Fibroblast of lung (primary cell): Measurements from ENCODE around the gene TRIM54. TPM values are rescaled to one million over a fixed set of nuclear protein-coding genes. Genes with fewer than 3 reads are reported as not detected.
"Not testable (repeated sequence)": the region's sequence is repeated elsewhere in the genome, so short reads cannot be mapped to it uniquely, and the experiment has no call there.

Experiments
- DNase-seq, 2 donors: peaks; one replicate each; pipeline versions ENCODE4 v3.0.0 to v3.0.0-alpha.2; 2010; ENCODE audit warnings: low read depth in 2 of 2
- H2AFZ ChIP-seq: 2 replicates; pipeline ENCODE4 v1.5.1; 2012; ENCODE audit warnings: low read length, control low read depth, inconsistent platforms
- H3K27ac ChIP-seq: 2 replicates; pipeline ENCODE4 v1.5.1; 2011; ENCODE audit warnings: low read length, control low read depth; ENCODE audit not compliant: insufficient read depth
- H3K27me3 ChIP-seq: 2 replicates; pipeline ENCODE4 v1.5.1; 2011; ENCODE audit warnings: mild to moderate bottlenecking, low read length; ENCODE audit not compliant: control insufficient read depth, insufficient read depth
- H3K36me3 ChIP-seq: 2 replicates; pipeline ENCODE4 v1.5.1; 2011; ENCODE audit warnings: low read length; ENCODE audit not compliant: control insufficient read depth, insufficient read depth
- H3K4me1 ChIP-seq: 2 replicates; pipeline ENCODE4 v1.5.1; 2011; ENCODE audit warnings: low read length; ENCODE audit not compliant: control insufficient read depth, insufficient read depth; ENCODE audit errors: extremely low read depth
- H3K4me2 ChIP-seq: 2 replicates; pipeline ENCODE4 v1.5.1; 2011; ENCODE audit warnings: low read length, control low read depth; ENCODE audit not compliant: insufficient read depth; ENCODE audit errors: extremely low read depth
- H3K4me3 ChIP-seq, 4 experiments: fragments of 200-600 bp in 1 of 4; sonication (generic) in 1 of 4; replicated peaks in 1 of 4; 2 replicates each; pipeline ENCODE4 v1.5.1; 2011 to 2016; ENCODE audit warnings: low read length in 4 of 4, low read depth in 3 of 4, mild to moderate bottlenecking in 3 of 4, control low read depth in 2 of 4, inconsistent platforms in 1 of 4, mixed read lengths in 1 of 4; ENCODE audit not compliant: insufficient read depth in 1 of 4; ENCODE audit errors: control extremely low read depth in 1 of 4
- H3K79me2 ChIP-seq: 2 replicates; pipeline ENCODE4 v1.5.1; 2012; ENCODE audit warnings: mild to moderate bottlenecking, low read length, inconsistent platforms; ENCODE audit not compliant: control insufficient read depth, insufficient read depth
- H3K9ac ChIP-seq: 2 replicates; pipeline ENCODE4 v1.5.1; 2011; ENCODE audit warnings: mild to moderate bottlenecking, low read length, control low read depth; ENCODE audit not compliant: insufficient read depth
- H3K9me3 ChIP-seq: 2 replicates; pipeline ENCODE4 v1.5.1; 2012; ENCODE audit warnings: low read depth, low read length; ENCODE audit not compliant: control insufficient read depth, insufficient read depth
- H4K20me1 ChIP-seq: 2 replicates; pipeline ENCODE4 v1.5.1; 2011; ENCODE audit warnings: low read length; ENCODE audit not compliant: control insufficient read depth, insufficient read depth; ENCODE audit errors: extremely low read depth
- CTCF ChIP-seq, 2 donors: IDR thresholded peaks in 1 of 2; conservative IDR thresholded peaks in 1 of 2; 1 replicate in 1 of 2; 2 replicates in 1 of 2; pipeline ENCODE4 v1.5.1; 2011 to 2012; ENCODE audit warnings: low read length in 2 of 2, control low read depth in 1 of 2, inconsistent platforms in 1 of 2, low read depth in 1 of 2, mild to moderate bottlenecking in 1 of 2
- EZH2 ChIP-seq: IDR thresholded peaks from 2 replicates; pipeline ENCODE4 v1.5.1; 2012; ENCODE audit warnings: low read length, control low read depth, mild to moderate bottlenecking; ENCODE audit errors: missing control alignments
- polyA plus RNA-seq, 2 donors: library from polyadenylated mRNA; depleted of rRNA in 1 of 2; stranded (reverse) in 1 of 2; unstranded in 1 of 2; fragments of >200 nt; gene quantifications; 2 replicates each; pipeline ENCODE4 v1.2.1, GENCODE V29; 2011 to 2012; ENCODE audit warnings: missing spikeins in 1 of 2
- total RNA-seq: library from RNA; depleted of rRNA; stranded (reverse); fragments of >200 nt; gene quantifications from 2 replicates; pipeline ENCODE4 v1.2.1, GENCODE V29; 2014

The TRIM54 gene
- total and polyA plus RNA-seq, 2 donors (not counting 1 experiment from before 2014, with no cell fraction given) = 0.17 TPM; not detected in 1

- Histone ChIP-seq H3K9ac (no peak overlapping the region), H4K20me1 (no peaks in the 10 kb centered on the region), H3K4me1 (peaks cover 2% of the 10 kb centered on the region), H3K4me3 (no peak overlapping the region), H3K27me3 (peaks cover 70% of the 10 kb centered on the region), H2AFZ (no peak overlapping the region), H3K79me2 (no peaks in the 10 kb centered on the region), H3K4me2 (no peak overlapping the region), H3K9me3 (no peaks in the 10 kb centered on the region), H3K36me3 (no peaks in the 10 kb centered on the region), H3K27ac (no peak overlapping the region)
- peak; percentile 67 for TF ChIP-seq EZH2
- TF ChIP-seq CTCF (conservative IDR thresholded peaks at IDR 0.05 in 1 of 2, IDR thresholded peaks at IDR 0.05 in 1 of 2; ENCODE audit: low read depth in 1 of 2, low read length in 2 of 2) = no peak
- DNase-seq = no peak
Measured at GRCh38 chr2:27265536-27265870, 16.7 kb upstream of the TRIM54 start.

GRCh38 chr2:27268296-27268695, 13.9 kb upstream of the TRIM54 start:
- not testable (repeated sequence) for H4K20me1 ChIP-seq, H3K79me2 ChIP-seq, H3K4me3 ChIP-seq, H3K36me3 ChIP-seq, H2AFZ ChIP-seq, H3K27ac ChIP-seq, H3K9me3 ChIP-seq, H3K9ac ChIP-seq, H3K4me2 ChIP-seq, DNase-seq, H3K4me1 ChIP-seq
- H3K27me3 ChIP-seq = peaks cover 47% of the 10 kb centered on the region

- Histone ChIP-seq H2AFZ (no peak overlapping the region), H3K36me3 (no peaks in the 10 kb centered on the region), H3K9ac (no peak overlapping the region), H3K79me2 (no peaks in the 10 kb centered on the region), H3K4me3 (no peak overlapping the region), H4K20me1 (no peaks in the 10 kb centered on the region), H3K4me2 (no peak overlapping the region), H3K4me1 (no peaks in the 10 kb centered on the region), H3K27me3 (peaks cover 29% of the 10 kb centered on the region), H3K9me3 (no peaks in the 10 kb centered on the region), H3K27ac (no peak overlapping the region)
- TF ChIP-seq EZH2 (no peak), CTCF (conservative IDR thresholded peaks at IDR 0.05 in 1 of 2, IDR thresholded peaks at IDR 0.05 in 1 of 2; ENCODE audit: low read depth in 1 of 2, low read length in 2 of 2) (no peak)
- DNase-seq = no peak
Measured at GRCh38 chr2:27270131-27270530, 12.1 kb upstream of the TRIM54 start.
